HG03442 (cell line): Measurements from ENCODE around the gene SLC16A10.
"Not testable (repeated sequence)": the region's sequence is repeated elsewhere in the genome, so short reads cannot be mapped to it uniquely, and the experiment has no call there.

Experiments used
- ATAC-seq: cut with Tn5 transposase; IDR thresholded peaks from one replicate; pipeline ENCODE4 v1.9.1; 2021; ENCODE audit warnings: mild to moderate bottlenecking, moderate library complexity; ENCODE audit not compliant: unreplicated experiment

Gene SLC16A10

DNA sequence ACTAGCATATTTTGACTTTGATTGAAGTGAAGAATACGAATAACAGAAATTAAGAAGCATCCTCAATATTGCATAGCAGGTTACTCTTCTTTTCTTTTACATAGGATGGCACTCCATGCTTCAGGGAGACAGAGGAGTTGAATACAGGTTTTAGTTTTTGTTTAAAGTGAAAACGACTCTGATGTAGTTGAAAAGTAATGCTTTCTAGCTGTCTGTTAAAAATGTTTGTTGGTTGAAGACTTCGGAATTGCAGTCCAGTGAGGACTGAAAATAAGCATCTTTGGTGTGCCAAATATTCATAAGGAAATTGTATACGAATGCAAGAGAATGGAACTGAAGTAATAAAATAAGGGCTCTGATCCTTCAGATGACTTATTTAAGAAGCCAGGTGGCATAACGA is 618 bp upstream of the SLC16A10 start:
- no peak for ATAC-seq

DNA sequence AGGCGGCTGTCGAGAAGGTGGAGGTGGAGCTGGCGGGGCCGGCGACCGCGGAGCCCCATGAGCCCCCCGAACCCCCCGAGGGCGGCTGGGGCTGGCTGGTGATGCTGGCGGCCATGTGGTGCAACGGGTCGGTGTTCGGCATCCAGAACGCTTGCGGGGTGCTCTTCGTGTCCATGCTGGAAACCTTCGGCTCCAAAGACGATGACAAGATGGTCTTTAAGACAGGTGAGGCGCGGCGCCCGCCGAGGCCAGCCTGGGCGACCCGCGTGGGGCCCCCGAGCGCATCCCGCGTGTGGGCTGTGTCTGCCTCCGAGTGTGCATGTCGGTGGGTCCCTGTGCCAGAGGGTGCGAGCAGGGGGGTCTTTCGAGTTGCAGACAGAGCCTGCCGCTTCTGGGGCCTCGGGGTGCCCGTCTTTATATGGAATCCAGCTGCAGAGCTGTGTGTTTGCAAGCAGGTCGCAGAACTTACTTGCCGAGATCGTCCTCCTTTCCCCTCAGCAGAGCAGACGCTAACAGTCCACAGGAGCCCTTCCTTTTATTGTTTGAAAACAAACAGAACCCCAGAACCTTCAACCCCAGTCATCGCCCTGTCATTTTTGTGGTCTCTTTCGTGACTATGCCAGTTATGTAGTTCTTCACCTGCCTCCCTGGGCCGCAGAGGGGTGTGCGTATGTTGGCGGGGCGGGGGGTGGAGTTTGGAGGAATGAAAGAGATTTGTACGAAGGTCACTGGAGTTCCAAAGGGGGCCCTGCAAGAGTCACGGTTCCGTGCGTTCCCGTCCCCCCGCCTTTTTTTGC is 766 bp downstream of the SLC16A10 start:
- peak; percentile 11 for ATAC-seq

DNA sequence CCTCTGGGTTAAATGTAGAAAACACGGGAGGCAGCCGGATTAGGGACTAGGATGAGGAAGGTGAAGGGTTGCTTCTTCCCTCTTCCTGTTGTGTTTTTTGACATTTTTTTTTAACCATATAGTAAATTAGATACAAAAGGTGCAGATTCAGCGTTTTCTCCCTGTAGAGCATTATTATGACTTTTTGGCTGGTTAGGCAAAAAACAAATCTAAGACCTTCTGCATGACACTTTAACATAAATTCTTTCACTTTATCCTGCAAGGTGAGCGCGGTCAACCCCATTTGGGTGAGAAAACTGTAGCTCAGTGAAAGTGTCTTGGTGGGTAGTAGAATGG is 1.3 kb downstream of the SLC16A10 start:
- ATAC-seq = no peak

DNA sequence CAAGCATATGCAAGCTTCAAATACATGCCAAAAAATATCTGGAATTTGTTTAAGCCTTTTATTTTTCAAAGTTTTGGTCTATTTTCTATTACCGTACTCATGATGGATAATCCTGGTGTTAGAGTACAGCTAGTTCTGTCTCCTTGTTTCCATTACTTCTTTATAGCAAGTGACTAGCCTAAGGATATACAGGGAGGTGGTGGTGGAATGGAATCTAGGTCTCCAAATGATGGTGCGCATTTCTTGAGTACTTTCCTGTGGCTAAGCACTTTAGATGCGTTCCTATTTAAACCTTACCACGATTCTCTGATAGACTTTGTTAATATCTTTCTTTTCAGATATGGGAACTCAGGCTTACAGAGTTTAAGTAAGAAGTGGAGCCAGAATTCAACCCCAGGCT is 3.5 kb downstream of the SLC16A10 start:
- no peak for ATAC-seq

DNA sequence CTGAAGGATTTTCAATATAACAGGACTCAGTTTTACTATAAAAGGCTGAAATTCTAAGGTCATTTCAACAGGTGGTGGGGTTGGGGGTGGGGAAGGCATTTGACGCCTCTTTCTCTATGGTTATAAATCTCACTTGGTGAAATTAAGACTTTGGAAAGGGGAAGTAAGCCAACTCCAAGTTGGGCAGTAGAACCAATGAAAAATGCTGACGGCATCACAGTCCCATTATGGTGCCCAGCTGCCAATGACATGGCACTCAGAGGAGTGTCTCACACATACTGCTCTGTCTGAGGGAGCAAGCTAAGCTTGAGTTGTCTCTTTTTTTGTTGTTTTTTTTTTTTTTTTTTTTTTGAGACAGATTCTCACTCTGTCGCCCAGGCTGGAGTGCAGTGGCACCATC is 4.7 kb downstream of the SLC16A10 start:
- no peak for ATAC-seq

DNA sequence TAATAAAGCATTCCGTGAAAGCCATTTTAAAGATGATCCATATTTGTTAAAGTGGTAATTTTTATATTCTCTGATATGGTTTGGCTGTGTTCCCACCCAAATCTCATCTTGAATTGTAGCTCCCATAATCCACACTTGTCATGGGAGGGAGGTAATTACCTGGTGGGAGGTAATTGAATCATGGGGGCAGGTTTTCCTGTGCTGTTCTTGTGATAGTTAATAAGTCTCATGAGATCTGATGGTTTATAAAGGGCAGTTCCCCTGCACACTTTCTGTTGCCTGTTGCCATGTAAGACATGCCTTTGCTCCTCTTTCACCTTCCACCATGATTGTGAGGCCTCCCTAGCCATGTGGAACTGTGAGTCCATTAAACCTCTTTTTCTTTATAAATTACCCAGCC is 8.2 kb downstream of the SLC16A10 start:
- ATAC-seq = not testable (repeated sequence)

DNA sequence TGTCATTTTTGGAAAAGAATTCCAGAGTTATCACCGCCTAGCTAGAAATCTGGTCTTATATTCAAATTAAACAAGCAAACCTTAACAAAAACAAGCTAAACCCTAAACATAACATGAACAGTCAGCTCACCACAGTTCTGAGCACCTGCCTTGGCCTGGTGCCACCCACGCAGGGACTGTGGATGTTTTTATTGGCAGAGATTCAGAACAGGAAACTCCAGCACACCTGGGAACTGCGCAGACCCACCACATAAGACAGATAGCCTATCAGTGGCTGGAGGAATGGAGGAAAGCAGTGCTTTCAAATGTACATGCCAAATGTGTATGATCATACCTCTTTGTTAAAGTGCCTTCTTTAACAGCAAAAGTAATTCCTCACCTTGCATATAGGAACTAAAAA is 8.9 kb downstream of the SLC16A10 start:
- no peak for ATAC-seq

DNA sequence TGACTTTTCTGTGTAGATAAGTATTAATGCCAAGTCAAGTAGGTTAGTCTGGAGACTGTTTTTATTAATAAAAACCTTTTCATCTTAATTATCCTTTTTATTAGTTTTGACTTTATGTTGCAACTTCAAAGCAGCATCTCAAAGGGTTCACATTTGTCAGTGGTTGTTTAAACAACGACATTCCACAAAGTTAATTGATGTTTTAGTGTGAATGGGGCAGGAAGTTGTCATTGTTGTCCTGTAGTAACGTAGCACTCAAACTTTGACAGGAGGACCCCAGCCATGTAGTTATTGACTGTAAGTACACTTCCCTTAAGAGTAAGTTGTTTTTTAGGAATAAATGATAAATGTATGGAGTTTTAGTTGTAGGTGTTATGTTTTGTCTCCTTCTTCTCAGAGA is 11.3 kb downstream of the SLC16A10 start:
- ATAC-seq = no peak

DNA sequence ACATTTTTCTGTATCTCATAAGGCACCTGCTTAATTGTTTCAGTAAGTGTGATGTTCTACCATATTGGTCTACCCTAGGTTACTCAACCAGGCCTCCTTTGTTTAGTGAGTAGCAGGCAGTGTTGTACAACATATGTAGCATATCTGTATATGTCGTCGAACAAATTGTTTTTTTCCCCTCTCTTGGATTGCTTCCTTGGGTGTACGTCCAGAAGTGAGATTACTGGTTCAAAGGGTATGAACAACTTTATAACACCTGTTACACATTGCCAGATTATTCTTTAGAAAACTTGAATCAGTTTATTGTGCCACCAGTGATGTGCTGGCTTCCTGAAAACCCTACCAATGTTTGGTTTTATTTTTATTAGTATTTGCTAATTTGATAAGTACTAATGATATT is 14.7 kb downstream of the SLC16A10 start:
- ATAC-seq = no peak

DNA sequence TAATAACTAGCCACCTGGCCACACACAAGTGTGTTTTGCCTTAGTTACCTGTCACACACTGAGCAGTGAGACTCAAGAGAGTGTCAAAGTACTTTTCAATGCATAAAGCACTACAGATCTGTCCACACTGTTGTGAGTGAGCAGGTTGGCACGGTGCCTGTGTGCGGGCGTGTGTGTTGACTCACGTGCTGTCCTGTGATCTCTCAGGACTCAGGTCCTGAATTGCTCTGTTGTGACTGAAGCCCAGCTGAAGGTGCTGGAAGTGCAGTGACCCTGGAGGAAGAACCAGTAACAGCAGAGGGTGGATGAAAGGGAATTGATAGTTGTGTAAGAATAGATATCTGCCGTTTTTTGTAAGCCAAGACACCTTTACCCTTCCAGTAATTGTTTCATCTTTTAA is 18.3 kb downstream of the SLC16A10 start:
- ATAC-seq = no peak

DNA sequence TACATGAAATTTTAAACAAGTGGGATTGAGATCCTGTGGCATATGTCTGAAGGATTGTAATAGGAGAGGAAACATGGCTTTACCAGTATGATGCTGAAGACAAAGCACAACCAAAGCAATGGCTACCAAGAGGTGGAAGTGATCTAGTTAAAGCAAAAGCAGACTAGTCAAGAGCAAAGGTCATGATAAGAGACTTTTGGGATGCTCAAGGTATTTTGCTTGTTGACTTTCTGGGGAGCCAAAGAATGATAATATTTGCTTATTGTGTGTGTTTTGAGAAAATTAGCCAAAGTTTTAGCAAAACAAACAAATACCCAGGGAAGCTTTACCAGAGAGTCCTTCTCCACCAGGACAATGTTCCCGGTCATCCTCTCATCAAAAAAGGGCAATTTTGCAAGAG is 20.3 kb downstream of the SLC16A10 start:
- ATAC-seq = no peak

DNA sequence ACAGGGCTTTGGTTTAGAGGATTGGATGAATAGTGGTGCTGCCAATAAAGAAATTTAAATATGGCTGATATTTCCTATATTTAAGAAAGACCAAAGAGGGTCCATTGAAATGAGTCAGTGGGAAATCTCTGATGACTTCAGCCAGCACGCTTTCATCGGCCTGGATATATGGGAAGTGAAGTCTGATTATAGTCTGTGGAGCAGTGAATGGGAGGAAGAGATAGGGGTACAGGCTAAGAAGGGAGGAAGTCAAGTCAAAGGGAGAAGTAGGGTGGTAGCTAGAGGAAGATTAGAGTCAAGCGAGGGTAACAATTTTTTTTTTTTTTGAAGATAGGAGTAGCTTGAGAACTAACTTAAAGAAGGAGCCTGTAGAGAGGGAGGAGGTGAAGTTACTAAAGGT is 22.7 kb downstream of the SLC16A10 start:
- ATAC-seq = no peak

DNA sequence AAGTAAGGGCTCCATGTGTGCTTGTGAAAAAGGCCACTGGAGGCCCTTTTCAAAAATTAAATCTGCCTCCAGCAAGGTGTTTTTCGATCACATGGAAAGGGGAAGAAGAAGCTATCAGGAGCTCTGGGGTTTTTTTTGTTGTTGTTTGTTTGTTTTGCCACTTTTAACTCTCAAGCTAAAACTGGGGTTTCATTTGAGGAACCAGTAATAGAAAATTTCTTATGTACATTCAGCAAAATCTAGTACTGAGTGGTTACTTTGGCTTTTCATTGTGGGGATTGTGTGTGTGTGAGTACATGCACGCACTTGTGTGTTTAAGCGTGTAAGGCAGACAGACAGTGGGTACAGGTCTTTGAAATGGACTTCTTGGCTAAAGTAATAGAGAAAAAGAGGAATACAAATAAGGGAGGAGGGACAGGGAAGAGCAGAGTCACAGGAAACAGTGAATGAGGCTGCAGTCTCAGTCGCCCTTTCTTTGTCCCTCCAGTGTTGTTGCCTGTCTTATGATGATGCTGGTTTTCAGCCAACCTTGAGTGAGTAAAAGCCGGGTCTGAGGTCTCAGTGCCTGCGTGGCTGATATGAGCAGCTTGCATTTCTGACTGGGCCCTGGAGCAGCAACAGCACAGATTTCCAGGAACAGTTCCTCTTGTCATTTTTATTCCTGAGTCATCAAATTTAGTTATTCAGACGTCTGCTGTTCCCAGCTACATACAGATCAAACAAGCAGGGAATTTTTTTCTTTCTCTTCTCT is 26.2 kb downstream of the SLC16A10 start:
- ATAC-seq = no peak

DNA sequence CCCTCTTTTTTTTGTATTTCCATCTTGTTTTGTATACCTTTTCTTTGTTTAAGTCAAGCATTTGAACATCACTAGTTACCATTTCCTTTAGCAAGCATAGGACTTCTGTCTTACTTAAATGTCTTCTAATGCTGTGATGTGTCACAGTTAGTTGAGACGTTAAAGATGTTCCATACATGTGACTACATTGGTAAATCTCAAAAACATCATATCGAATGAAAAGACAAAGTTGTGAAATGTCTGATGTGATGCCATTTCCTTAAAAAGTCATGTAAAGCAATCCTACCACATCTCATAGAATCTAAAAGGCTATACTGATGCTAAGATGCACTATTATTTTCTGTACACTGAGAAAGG is 26.8 kb downstream of the SLC16A10 start:
- ATAC-seq = no peak

DNA sequence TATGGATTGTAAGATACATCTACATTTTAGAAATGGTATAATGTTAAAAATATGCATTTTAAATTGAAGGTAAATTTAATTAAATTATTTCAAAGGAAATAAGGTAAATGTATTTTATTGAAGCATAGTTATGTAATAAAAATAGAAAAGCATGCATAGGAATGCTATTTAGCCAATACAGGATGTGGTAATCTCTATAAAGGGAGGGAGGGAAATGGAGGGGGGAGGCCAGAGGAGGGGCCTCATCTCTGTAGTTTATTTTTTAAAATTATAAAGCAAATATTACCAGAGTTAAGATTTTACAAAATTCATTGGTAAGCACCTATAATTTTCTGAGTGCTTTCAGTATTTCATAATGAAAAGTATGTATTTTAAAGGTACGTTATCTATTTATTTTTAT is 27.2 kb downstream of the SLC16A10 start:
- no peak for ATAC-seq

DNA sequence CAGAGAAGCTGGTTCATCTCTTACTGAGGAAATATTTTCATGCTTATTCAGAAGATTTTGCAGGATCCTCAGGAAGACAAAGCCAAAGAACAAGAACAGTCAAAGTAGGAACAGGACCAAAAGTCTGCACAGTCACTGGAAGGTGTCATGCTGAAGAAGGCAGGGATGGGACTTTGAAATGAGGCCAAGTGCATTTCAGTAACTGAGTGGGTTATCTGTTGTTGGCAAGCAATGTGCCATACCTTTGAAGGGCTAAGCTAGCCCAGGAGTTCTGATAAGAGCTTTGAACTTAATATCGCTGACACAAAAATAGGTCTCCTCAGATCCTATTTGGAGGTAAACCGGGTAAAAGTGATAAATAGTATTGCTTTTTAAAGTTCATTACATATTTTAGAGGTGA is 31.5 kb downstream of the SLC16A10 start:
- no peak for ATAC-seq

DNA sequence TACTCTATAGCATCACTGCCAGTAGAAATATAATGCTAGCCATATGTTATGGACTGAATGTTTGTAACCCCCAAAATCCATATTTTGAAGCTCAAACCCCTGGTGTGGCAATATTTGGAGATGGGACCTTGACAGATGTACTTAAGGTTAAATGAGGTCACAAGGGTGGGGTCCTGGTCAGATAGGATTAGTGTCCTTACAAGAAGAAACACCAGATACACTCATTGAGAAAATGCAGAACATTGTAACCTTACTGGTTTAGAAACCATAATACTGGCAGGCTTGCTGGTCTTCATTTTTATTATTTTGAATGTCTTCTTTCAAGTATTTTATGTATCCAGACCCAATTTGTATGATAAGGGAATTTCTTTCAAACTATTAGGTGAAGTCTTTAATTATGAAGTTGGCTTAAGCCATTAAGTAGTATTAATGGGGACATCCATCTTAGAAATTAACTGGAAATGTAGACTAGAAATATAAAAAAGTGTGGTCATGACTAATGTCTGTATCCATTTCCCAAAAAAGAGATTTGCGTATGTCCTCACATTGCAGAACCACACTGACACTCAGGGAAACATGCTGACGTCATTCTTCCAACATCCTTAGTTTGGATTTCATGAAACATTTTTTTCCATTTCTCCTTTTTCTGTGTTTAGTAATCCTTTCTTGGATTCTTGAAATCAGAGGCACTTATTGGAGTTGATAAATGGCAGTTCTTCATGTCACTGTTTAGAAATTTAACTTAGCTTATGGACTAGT is 32.4 kb downstream of the SLC16A10 start:
- no peak for ATAC-seq

DNA sequence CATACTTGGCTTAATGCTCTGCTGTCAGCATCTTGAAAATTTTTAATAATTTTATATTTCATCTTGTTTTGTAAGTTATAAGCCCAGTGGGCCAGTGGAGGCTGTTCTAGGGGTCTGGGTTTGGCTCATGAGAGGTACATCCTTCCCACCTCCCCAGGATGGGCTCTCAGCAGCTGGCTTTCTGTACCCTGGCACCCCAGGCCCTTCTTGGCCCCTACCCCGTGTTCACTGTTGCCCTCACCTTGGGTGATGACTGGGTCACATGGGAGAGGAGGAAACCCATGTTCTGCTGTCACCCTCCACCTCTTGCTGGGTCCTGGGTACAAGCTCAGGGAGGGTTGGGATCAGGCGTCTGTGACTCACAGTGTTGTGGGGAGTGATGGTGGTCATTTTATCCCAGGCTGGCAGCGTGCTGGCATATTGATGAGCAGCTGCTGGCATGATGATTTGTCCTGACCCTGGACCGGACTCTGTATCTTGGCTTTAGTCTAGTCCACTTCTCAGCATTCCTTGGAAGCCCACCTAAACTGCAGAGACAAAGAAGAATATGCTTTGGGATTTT is 34.6 kb downstream of the SLC16A10 start:
- no peak for ATAC-seq

DNA sequence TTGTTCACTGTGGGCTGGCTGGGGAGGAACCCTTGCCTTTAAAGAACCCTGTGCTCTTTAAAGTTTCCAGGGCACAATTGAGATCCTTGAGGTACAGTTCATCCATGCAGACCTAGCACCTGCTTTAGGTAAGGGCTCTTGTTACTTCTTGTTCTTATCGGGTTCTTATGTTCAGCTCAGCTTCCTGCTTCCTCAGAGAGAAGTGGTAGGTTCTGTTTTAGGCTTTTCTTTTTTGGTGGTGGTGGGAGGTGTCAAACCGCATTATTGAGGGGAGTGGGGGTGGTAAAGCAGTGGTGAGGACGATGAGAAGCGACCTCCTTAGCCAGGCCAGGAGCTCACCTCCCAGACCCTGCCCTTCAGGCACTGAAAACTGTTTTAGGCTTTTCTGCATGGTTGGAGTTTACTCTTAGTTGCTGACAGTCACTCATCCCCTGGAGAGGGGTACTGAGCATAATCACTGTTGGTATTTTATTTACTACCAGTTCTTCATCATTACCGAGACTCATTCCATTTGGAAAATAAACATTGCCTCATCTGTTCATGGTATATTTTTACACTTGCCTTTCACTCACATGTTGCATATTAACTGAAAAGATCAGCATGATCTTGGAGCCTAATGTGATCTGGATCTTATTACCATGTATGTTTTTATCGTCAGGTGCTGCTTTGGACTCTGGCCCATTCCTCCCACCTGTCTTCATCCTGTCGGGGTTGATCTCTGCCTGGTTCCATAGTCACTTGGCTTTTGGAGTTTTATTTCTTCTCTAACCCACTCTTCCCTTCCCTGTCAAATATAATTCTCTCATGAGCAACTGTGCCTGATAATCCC is 35.4 kb downstream of the SLC16A10 start:
- ATAC-seq = no peak

DNA sequence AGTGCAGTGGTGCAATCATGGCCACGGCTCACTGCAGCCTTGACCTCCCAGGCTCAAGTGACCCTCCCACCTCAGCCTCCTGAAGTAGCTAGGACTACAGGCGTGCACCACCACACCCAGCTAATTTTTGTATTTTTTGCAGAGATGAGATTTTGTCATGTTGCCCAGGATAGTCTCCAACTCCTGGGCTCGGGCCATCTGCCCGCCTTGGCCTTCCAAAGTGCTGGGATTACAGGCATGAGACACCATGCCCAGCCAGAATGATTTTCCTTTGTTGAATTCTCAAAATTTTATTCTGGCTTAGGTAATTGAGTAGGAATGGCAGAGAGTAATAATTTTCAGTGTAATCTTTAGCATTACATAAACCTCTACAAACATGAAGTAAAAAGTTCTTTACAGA is 37.1 kb downstream of the SLC16A10 start:
- no peak for ATAC-seq

DNA sequence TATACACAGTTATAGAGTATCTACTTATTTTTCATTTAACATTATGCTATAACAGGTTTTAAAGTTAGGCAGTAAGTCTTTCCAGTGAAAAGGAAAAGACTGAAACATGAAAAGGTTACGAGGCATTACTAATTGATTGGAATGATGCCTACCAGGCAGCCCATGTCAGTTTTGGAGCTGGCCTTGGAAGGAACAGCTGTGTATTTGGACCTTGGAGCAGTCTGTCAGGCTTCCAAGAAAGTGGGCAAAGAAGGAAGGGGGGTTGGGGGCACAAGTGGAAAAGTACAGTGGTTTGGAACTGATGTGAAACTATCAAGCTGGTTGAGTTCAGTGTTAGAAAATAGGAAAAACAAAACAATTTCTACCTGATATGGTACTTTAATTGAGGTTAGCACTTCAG is 41.7 kb downstream of the SLC16A10 start:
- ATAC-seq = no peak
